HG02840 (cell line): ENCODE data around the gene KLHL34.

Source experiments
- ATAC-seq: cut with Tn5 transposase; IDR thresholded peaks from one replicate; pipeline ENCODE4 v1.9.1; 2021; ENCODE audit warnings: mild to moderate bottlenecking, moderate library complexity, moderate number of reproducible peaks; ENCODE audit not compliant: unreplicated experiment, low FRiP score

The KLHL34 gene

GRCh38 chrX:21658152-21658737 lies at the start of gene KLHL34:
Gene KLHL34, minus strand, starts transcription at chrX:21658330. Its CDS starts 542 bp downstream, at chrX:21657788.
- no peak for ATAC-seq

GRCh38 chrX:21705225-21705624 lies 47.1 kb upstream of the KLHL34 start:
- ATAC-seq = no peak

- no peak for ATAC-seq
These were observed 44.6 kb upstream of the KLHL34 start for GRCh38 chrX:21702725-21703124.

GRCh38 chrX:21700967-21701366 lies 42.8 kb upstream of the KLHL34 start:
- no peak for ATAC-seq

- no peak for ATAC-seq
These were observed 42.1 kb upstream of the KLHL34 start for GRCh38 chrX:21700275-21700674.

GRCh38 chrX:21699136-21699535 lies 41.0 kb upstream of the KLHL34 start:
- no peak for ATAC-seq

GRCh38 chrX:21698272-21698671 lies 40.1 kb upstream of the KLHL34 start:
- no peak for ATAC-seq

- ATAC-seq = no peak
These were observed 33.4 kb upstream of the KLHL34 start for GRCh38 chrX:21691512-21692018.

- no peak for ATAC-seq
These were observed 25.8 kb upstream of the KLHL34 start for GRCh38 chrX:21683941-21684340.

GRCh38 chrX:21678048-21678612 lies 20.0 kb upstream of the KLHL34 start:
- ATAC-seq = no peak

- ATAC-seq = no peak
These were observed 17.8 kb upstream of the KLHL34 start for GRCh38 chrX:21675931-21676330.

- no peak for ATAC-seq
These were observed 16.5 kb upstream of the KLHL34 start for GRCh38 chrX:21674430-21675186.

GRCh38 chrX:21666679-21667078 lies 8.5 kb upstream of the KLHL34 start:
- ATAC-seq = no peak

- no peak for ATAC-seq
These were observed 8.1 kb upstream of the KLHL34 start for GRCh38 chrX:21666252-21666651.

GRCh38 chrX:21662761-21663160 lies 4.6 kb upstream of the KLHL34 start:
- ATAC-seq = no peak

GRCh38 chrX:21661316-21661715 lies 3.2 kb upstream of the KLHL34 start:
- no peak for ATAC-seq

- no peak for ATAC-seq
These were observed 2.0 kb upstream of the KLHL34 start for GRCh38 chrX:21660156-21660555.

GRCh38 chrX:21659320-21659719 lies 1.2 kb upstream of the KLHL34 start:
- ATAC-seq = no peak

GRCh38 chrX:21658746-21659145 lies 616 bp upstream of the KLHL34 start:
- no peak for ATAC-seq

GRCh38 chrX:21657318-21658151 lies 595 bp downstream of the KLHL34 start:
- no peak for ATAC-seq
